RWPE1 (cell line): ENCODE measurements around the gene TBC1D22A.

ENCODE experiments used
- CTCF ChIA-PET: fragments of 350-600 bp; sonication (Branson Sonifier 250); formaldehyde crosslinking; extraction: SDS; loops from one replicate; lab custom pipeline; 2021; lab: Yijun Ruan, JAX
- POLR2A ChIA-PET: fragments of 400-600 bp; formaldehyde crosslinking; extraction: SDS; loops from one replicate; lab custom pipeline; 2020; ENCODE audit warnings: antibody characterized with exemption; ENCODE audit not compliant: low non-redundant PET; lab: Yijun Ruan, JAX
- DNase-seq: peaks from one replicate; pipeline ENCODE4 v3.0.0; 2012; ENCODE audit warnings: low spot score
- H3K27ac ChIP-seq: fragments of 450-650 bp; 2 replicates; pipeline ENCODE4 v1.5.1; 2017
- TF ChIP-seq, protein P1 (sequence below): fragments of 450-650 bp; conservative IDR thresholded peaks from 2 replicates; pipeline ENCODE4 v1.5.1; 2017; ENCODE audit warnings: low read depth, mild to moderate bottlenecking

The TBC1D22A gene

DNA sequence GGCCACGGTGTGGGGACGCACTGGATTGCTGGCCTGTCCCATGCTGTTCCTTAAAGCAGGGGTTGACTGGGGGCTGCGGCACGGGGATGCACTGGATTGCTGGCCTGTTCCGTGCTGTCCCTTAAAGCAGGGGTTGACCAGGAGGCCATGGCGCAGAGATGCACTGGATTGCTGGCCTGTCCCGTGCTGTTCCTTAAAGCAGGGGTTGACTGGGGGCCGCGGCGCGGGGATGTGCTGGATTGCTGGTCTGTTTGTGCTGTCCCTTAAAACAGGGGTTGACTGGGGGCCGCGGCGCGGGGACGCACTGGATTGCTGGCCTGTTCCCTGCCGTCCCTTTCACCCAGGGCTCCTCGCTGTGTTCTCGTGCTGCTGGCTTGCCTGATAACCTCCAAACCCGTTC, 383.4 kb downstream of the TBC1D22A start:
- ChIA-PET CTCF (interaction anchor here (0.7 kb wide), 1 partner anchor 21 kb away, joined by 3 read pairs; no protein-coding TSS in a partner anchor), POLR2A (no interaction called here)
- H3K27ac ChIP-seq, result no peak overlapping the region
- DNase-seq, result no peak
- TF ChIP-seq, protein P1, sequence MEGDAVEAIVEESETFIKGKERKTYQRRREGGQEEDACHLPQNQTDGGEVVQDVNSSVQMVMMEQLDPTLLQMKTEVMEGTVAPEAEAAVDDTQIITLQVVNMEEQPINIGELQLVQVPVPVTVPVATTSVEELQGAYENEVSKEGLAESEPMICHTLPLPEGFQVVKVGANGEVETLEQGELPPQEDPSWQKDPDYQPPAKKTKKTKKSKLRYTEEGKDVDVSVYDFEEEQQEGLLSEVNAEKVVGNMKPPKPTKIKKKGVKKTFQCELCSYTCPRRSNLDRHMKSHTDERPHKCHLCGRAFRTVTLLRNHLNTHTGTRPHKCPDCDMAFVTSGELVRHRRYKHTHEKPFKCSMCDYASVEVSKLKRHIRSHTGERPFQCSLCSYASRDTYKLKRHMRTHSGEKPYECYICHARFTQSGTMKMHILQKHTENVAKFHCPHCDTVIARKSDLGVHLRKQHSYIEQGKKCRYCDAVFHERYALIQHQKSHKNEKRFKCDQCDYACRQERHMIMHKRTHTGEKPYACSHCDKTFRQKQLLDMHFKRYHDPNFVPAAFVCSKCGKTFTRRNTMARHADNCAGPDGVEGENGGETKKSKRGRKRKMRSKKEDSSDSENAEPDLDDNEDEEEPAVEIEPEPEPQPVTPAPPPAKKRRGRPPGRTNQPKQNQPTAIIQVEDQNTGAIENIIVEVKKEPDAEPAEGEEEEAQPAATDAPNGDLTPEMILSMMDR, result no peak

- POLR2A ChIA-PET, result no interaction called here
- H3K27ac ChIP-seq, result no peak overlapping the region
- no peak for DNase-seq
- TF ChIP-seq, protein P1, result no peak
- CTCF ChIA-PET, result interaction anchor here (0.7 kb wide), 1 partner anchor 21 kb away, joined by 3 read pairs; no protein-coding TSS in a partner anchor
These were observed 383.9 kb downstream of the TBC1D22A start for GRCh38 chr22:47146391-47146790.

DNA sequence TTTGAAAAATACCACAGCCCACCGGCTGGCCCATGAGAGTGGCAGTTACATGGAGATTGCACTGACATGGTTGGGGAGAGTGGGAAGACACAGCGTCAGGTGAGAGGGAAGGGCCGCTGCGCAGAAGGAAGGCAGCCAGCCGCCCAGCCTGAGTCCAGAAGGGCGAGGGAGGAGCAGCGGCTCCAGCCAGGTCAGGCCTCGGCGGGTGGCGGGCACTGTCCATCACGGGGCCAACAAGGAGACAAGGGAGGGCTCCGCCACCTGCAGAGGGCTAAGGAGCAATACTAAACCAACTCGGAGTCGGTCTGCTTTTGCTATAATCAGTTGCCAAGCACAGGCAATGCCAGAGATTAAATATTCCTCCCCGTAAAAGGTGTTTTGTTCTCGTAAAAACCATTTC, 384.5 kb downstream of the TBC1D22A start:
- ChIA-PET CTCF (no interaction called here), POLR2A (no interaction called here)
- TF ChIP-seq, protein P1, result no peak
- DNase-seq, result no peak
- H3K27ac ChIP-seq, result no peak overlapping the region

GRCh38 chr22:47147572-47147971, 385.1 kb downstream of the TBC1D22A start:
- no peak overlapping the region for H3K27ac ChIP-seq
- no peak for DNase-seq
- CTCF ChIA-PET, result no interaction called here
- POLR2A ChIA-PET, result no interaction called here
- TF ChIP-seq, protein P1, result no peak

DNA sequence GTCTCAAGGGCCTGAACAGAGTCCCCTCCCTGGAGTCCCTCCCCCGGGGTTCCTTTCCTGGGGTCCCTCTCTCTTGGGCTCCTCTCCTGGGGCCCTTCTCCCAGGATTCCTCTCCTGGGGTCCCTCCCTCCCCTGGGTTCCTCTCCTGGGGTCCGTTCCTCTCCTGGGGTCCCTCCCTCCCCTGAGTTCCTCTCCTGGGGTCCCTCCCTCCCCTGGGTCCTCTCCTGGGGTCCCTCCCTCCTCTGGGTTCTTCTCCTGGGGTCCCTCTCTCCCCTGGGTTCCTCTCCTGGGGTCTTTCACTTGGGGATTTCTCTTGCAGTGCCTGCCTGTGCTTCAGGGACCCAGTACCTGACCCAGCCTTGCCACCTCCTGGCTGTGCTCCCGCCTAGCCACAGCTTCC, 386.1 kb downstream of the TBC1D22A start:
- CTCF ChIA-PET, result interaction anchor here (0.7 kb wide), 1 partner anchor 23 kb away, joined by 3 read pairs; no protein-coding TSS in a partner anchor
- TF ChIP-seq, protein P1, result no peak
- H3K27ac ChIP-seq, result no peak overlapping the region
- DNase-seq, result no peak
- POLR2A ChIA-PET, result no interaction called here

GRCh38 chr22:47148956-47149728, 386.7 kb downstream of the TBC1D22A start:
- no peak for DNase-seq
- H3K27ac ChIP-seq, result no peak overlapping the region
- ChIA-PET POLR2A (no interaction called here), CTCF (no interaction called here)
- TF ChIP-seq, protein P1, result no peak
